NCI-H146 (cell line): ENCODE results near the gene ERC2.

Experiments used
- DNase-seq: peaks from one replicate; lab custom pipeline; 2025; lab: John Stamatoyannopoulos, UW

ERC2 gene

GRCh38 chr3:56366641-56367162 is 101.6 kb downstream of the ERC2 start:
- DNase-seq: no peak

- no peak for DNase-seq
Observed at GRCh38 chr3:56365905-56366640, 102.2 kb downstream of the ERC2 start.

DNA sequence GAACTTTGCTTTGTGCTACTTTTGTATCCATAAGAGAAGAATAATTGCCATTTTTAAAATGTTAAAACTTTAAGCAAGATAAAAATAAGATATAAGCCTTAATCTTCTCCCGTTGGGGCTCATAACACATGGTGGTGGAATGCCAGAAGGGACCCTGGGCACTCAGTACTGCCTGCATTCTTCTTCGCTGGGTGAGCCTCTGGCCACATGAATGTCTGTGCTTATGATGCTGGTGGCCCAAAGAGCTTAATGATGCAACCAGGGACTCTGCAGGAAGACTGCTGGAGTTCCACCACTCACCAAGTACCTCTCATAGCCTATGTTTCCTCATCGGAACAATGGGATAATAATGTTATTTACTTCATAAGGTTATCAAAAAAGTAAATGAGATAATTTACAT is 103.6 kb downstream of the ERC2 start:
- DNase-seq: no peak

DNA sequence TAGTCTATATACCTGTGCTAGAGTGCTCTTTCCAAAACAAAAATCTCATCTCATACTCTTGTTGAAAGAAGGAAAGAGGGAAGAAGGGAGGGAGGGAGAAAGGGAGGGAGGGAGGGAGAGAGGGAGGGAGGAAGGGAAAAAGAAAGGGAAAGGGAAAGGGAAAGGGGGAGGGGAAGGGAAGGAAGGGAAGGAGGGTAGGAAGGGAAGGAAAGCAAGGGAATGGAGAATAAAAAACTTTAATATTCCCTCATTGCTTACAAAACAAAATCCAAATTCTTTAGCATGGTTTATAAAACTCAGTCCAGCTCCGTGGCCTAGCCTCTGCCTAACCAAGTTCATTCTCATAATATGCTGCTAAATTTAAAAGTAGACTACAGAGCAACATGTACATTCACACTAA is 104.5 kb downstream of the ERC2 start:
- no peak for DNase-seq

DNA sequence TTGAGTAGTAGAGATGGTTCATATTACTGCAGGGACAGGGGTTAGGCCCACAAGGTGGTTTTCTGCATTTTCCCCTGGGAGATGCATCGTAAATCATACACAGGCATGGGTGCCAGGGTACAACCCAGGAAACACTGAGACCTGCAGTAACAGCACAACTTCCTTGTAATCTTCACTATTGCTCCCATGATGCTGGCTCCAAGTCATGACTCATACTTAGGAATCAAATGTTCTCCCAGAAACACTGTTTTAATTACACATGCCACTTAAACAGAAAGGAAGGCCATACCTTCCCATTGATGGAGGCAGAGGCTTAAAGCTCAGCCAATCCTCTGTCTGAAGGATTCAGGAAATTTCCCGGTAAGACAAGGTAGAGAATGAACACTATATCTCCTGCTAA is 106.5 kb downstream of the ERC2 start:
- DNase-seq: no peak

DNA sequence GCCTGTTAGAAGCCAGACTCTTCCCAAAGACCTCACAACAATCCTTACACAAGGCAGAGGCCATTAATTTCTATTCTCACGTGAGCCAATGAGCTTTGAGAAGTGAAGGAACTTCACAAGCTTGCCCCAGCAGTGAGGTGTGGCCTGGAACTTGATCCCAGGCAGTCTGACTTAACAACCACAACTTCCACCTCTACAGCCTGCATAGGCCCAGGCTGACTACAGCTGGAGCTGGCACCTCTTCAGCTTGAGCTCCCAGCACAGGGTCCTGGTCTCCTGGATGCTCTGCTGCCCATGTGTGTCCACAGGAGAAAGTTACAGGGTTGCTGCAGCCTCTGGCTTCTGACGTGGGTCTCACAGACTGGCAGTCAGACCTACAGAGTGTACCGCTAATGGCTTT is 111.0 kb downstream of the ERC2 start:
- no peak for DNase-seq

- DNase-seq: no peak
Observed at GRCh38 chr3:56356808-56357207, 111.5 kb downstream of the ERC2 start.

- peak; percentile 32 for DNase-seq
Observed at GRCh38 chr3:56355570-56356185, 112.6 kb downstream of the ERC2 start.

- DNase-seq: no peak
Observed at GRCh38 chr3:56351537-56351936, 116.7 kb downstream of the ERC2 start.

- peak; percentile 13 for DNase-seq
Observed at GRCh38 chr3:56347219-56347871, 120.9 kb downstream of the ERC2 start.

DNA sequence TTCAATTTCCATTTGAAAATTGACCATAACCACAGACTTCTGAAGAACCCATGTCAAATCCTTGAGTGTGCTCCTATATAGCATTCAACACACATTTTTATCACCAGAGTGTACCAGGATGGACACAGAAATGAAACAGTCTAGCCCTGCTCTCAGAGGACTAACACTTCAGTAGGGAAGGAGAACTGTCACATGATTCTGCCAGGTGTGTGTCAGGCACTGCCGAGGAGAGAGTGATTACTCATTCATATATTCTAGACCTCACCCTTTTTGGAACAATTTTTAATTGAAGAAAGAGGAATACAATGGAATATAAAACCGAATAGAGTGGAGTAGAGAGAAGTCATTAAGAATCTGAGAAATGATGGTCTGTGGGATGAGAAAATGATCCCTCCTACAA is 125.8 kb downstream of the ERC2 start:
- DNase-seq: no peak

- peak; percentile 20 for DNase-seq
Observed at GRCh38 chr3:56339671-56340070, 128.6 kb downstream of the ERC2 start.

DNA sequence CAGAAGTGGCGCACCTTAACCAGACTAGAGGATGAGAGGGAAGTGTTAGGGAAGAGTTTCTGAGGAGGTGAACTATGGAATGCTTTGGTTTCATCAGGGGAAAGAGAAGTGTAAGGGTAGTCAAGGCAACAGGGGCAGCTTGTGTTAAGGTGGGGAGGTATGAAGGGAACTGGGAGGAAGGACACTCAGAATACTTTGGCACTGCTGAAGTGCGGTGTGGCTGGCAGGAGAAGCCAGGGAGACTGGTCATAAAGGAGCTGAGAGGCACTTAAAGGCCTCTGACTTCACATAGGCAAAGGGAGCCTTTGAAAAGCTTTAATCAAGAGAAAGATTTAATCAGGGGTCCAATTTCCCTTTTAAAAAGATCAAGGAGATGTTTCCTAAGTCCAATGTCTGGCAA is 129.0 kb downstream of the ERC2 start:
- DNase-seq: no peak

DNA sequence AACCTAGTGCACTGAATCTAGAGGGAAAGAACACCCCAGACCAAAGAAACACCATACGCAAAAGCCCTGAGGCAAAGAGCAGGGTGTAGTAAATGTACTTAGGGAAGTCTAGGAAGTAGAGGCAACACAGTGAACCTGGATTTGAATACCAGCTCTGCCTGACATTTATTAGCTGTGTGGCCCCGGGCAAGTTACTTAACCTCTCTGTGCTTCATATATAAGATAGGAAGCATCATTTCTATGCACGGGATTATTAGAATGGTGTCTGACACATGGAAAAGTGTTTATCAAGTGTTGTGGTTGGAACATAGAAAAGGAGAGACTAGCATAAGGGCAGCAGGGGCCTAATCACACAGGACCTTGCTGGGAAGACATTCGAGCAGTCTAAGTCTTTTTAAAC is 132.2 kb downstream of the ERC2 start:
- DNase-seq: no peak

DNA sequence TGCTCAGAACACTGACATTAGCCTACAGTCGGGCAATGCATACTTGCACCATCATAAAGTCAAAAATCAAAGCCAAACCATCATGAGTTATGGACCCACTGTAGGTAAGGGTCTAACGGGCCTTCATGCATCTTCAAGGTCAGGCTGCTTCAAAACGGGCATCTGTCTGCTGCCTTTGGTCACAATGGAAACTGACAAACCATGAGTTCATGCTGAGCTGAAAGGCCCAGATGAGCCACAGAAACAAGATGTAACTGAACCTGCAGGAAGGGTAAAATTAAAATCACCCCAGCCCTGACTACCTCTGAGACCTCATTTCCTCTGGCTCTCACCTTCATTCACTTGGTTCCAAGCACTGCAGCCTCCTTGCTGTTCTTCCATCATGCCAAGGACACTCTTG is 143.8 kb downstream of the ERC2 start:
- DNase-seq: no peak

GRCh38 chr3:56323986-56324420 is 144.3 kb downstream of the ERC2 start:
- no peak for DNase-seq

GRCh38 chr3:56322862-56323261 is 145.4 kb downstream of the ERC2 start:
- DNase-seq: no peak

DNA sequence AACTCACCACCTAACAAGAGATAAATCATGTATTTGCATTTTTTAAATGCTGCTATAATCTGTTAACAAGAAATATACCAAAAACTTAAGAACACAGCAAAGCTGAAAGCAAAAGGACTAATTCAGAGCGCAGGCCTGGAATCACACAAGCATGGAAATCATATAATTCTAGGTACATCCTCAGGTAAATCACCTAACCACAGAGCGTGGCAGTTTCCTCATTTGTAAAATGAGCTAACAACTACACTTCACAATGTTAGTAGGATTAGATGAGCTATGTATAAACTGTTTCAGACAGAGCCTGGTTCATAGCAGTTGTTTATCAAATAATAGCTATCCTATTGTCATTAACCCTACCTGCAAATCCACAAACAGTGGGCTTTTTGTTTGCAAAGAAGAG is 146.4 kb downstream of the ERC2 start:
- no peak for DNase-seq

- no peak for DNase-seq
Observed at GRCh38 chr3:56321383-56321782, 146.9 kb downstream of the ERC2 start.

DNA sequence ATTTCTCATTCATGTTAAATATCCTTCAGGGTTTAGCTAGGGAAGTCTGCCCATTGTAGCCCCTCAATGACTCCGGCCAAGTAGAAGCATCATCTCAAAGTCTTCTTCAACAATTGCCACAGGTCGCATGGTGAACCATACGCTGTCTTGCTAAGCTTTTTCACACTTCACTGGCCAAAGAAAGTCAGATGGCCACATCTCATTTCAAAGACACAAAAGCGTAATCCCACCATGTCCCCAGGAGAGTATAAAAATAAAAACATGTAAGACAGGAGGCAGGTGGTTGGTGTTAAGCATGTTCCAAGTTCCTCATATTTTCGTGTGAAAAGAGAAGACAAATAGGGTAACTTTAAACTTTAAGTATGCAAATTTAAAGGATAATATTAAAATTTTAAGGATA is 147.4 kb downstream of the ERC2 start:
- no peak for DNase-seq

DNA sequence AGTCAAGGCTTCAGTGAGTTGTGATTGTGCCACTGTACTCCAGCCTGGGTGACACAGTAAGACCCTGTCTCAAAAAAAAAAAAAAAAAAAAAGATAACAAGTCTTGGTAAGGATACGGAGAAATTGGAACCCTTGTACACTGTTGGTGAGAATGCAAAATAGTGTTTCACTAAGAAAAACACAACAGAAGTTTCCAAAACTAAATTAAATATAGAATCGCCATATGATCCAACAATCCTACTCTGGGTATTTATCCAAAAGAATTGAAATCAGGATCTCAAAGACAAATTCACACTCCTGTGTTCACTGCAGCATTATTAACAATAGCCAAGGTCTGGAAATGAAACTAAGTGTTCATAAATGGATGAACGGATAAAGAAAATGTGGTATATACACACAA is 149.4 kb downstream of the ERC2 start:
- DNase-seq: no peak

DNA sequence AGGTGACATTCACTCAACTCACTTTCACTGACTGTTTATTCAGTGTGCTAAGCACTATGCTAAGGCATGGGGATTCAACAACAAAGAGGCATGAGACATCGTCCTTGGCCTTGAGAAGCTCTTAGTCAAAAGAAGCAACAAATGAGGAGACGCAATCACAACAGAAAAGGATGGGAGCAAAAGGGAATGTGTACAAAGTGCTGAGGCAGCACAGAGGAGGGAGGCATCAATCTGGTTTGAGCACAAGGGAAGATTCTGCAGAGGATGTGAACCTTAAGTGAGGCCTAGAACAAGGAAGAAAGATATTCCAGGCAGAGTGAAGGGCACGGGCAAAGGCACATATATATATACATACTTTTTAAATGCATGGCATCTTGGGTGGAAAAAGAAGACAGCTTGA is 151.3 kb downstream of the ERC2 start:
- no peak for DNase-seq

DNA sequence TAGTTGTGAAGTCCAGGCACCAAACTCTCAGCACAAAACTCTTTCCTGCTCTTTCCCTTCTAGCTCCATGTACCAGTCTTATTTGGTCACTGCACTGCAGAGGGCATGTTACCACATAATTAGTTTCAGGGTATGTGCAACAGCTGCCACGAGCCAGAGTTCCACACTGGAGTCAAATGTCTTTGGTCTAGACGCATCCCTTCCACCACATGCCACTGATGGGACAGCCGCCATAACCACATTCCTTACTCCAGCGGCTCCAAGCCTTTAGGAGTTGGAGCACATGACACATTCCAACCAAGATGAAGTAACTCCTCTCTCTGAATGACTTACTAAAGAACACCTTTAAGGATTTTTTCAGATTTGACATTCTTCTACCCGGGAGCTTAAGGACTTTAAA is 153.4 kb downstream of the ERC2 start:
- DNase-seq: no peak
